Gastrocnemius medialis (tissue), 4 donors: ENCODE results near the gene CTCF.

Experiments used
- CTCF ChIP-seq, 5 experiments: fragments of 450-650 bp in 3 of 5; fragments of 200-600 bp in 2 of 5; sonication (generic) in 2 of 5; IDR thresholded peaks in 4 of 5; conservative IDR thresholded peaks in 1 of 5; 1 replicate in 4 of 5; 2 replicates in 1 of 5; pipeline ENCODE4 v1.5.1; 2016 to 2019; ENCODE audit warnings: antibody characterized with exemption in 5 of 5, mild to moderate bottlenecking in 3 of 5, moderate library complexity in 3 of 5
- POLR2A ChIP-seq, 2 donors: fragments of 450-650 bp; IDR thresholded peaks; one replicate each; pipeline ENCODE4 v1.6.1; 2017; ENCODE audit warnings: antibody characterized with exemption in 2 of 2, mild to moderate bottlenecking in 2 of 2, moderate library complexity in 2 of 2

- TF ChIP-seq CTCF (IDR thresholded peaks at IDR 0.05 in 4 of 5, conservative IDR thresholded peaks at IDR 0.05 in 1 of 5): no peak
- no peak for TF ChIP-seq POLR2A (IDR thresholded peaks at IDR 0.05)
Observed at GRCh38 chr16:67538666-67539101, 23.6 kb upstream of the CTCF start.
